ENCODE measurements around the gene FER.

FER gene

DNA sequence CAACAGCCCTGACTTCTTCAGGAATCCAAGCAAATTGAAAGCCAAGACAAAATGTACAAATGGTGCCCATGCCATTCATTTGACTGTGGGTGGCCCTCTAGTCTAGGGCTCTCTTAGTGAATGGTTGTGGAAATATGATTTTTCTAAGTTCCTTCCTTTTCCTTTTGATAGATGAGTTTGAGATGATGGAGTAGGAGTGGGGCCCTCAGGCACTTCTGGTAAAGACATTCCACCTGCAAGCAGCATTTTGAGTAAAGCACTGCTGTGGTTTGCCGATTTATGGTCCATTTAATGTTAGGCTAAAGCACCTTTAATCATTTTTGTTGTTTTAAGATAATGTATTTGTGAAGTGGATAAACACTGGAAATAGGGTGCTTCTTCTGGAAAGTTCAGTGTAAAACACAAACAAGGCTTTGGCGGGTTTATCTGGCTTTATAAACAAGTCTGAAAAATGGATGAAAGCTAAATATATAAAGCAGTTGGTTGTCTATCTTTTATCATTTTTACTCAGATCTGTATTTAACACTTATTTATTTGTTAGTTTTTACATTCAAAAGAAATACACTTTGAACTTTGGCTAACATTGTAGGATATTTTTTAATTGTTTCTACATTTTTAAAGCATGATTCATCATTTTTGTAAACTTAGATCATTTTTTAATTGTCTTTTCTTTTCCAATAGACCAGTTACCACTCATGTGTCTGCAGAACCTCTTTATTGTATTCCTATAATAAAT lies 448.6 kb downstream of the FER start:
- FAIRE-seq = no peak
- DNase-seq (ENCODE audit: extremely low spot score, insufficient read length, low read depth) = no peak

DNA sequence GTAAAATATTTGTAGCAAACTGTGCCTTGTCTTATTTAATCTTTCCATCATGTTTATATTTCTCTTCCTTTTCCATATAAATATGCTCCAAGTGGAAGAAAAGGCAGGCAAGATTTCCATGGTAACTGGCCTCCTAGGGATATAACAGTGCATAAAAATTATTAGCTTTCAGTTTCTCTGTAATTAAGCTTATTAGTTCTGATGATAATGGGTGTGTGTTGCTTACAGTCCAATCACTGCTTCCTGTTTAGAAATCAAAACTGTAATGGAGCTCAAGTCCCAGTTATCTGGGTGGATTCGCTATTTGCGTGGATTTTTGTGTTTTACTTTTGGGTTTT lies 449.1 kb downstream of the FER start:
- no peak for DNase-seq (ENCODE audit: extremely low spot score, insufficient read length, low read depth)
- FAIRE-seq = no peak

- DNase-seq (ENCODE audit: extremely low spot score, insufficient read length, low read depth) = no peak
- no peak for FAIRE-seq
These were observed 451.6 kb downstream of the FER start for GRCh38 chr5:109199289-109199688.

- FAIRE-seq = no peak
- no peak for DNase-seq (ENCODE audit: extremely low spot score, insufficient read length, low read depth)
These were observed 452.3 kb downstream of the FER start for GRCh38 chr5:109199799-109200620.

DNA sequence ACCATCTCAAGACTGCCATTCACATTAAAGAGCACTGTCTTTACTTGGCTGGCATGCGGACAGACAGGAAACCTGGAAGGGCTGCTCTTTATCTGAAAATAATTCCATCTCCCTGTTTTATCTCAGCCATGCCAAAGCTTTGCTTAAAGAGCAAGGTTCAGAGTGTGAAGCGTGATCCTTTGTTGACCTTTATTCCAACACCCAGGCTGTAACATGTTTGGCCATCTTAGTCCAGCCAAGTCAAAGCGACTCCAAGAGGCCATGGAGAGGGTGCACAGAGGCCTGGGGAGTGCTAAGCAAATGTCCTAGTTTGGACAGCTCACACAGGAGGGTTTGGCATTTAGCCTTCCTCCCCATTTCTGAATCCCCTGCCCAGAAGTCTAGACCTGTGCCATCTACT lies 467.3 kb downstream of the FER start:
- no peak for FAIRE-seq
- no peak for DNase-seq (ENCODE audit: extremely low spot score, insufficient read length, low read depth)

DNA sequence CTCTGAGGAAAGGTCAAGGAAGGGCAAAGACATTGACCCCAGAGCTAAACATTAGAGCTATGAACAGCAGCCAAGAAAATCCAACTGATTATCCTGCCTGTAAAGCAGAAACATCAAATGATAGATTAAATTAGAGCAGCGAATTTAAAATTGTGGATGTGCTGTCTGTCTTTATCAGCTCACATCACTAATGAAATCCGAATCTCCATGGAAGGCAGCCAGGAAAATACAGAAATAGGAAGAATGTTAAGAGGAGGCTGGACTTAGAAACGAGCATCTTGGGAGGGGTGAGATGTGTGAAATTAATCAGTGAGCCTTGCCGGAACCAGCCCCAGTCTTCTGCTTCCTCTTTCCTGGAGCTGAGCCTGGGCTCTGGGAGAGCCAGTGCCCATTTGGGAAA lies 471.1 kb downstream of the FER start:
- no peak for DNase-seq (ENCODE audit: extremely low spot score, insufficient read length, low read depth)
- FAIRE-seq = peak; percentile 5

DNA sequence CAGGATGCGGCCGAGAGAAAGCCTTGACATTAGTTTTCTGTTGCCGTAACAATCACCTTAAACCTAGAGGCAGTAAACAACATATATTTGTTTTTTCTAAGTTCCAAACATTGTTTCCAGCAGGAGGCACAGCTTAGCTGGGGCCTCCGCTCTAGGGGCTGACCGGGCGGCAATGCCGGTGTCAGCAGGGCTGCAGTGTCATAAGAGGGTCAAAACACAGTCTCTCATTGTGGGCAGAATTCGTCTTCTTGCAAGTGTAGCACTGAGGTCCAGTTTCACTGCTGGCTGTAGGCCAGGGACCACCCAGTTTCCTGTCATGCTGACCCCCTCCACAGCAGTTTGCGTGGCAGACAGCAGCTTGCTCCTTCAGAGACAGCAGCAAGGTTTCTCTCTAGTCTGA lies 475.8 kb downstream of the FER start:
- DNase-seq (ENCODE audit: extremely low spot score, insufficient read length, low read depth) (no peak), FAIRE-seq (no peak)

DNA sequence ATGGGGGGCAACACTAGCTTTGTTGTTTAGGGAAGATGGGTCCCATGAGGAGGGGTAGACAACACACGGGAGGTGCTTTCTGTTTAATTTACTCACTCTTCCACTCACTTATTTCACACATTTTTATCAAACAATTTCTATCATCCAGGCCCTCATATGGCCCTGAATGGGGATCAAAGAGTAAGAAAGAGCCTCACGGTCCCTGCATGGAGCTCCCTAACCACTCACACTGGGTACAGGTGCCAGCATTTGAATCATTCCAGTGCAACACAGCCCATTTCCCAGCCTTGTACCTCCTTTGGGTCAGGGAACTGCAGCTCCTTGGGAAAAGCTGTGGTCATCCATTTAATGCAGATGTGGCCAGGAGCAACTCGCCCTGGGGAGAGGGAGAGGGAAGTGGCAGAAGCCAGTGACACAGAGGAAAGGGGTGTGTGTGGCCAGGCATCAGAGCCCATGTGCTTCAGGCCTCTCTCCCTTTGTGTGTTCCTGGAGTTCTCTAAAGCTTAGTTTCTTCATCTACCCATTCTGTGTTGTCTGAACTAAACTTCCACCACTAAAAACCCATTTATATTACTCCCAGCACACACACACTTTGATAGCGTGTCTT lies 476.7 kb downstream of the FER start:
- no peak for DNase-seq (ENCODE audit: extremely low spot score, insufficient read length, low read depth)
- FAIRE-seq = no peak

- FAIRE-seq = no peak
- no peak for DNase-seq (ENCODE audit: extremely low spot score, insufficient read length, low read depth)
These were observed 478.3 kb downstream of the FER start for GRCh38 chr5:109225716-109226625.

DNA sequence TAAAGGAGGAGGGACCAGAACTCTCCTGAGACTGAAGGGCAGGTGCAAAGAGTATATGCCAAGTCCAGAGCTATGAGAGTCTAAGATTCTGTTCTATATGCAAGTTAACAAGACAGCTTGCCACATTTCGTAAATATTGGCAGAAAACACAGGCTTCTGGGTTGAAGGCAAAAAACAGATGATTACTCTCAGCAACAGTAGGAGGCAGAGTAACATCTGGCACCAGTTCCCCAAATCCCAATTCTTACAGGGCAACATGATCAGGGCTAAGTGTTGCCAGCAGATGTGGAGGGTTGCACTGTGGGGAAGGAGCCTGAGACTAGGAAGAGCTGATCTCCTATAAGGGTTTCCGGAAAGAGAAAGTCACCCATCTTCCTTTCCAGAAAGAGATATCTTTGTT lies 482.7 kb downstream of the FER start:
- FAIRE-seq = no peak

DNA sequence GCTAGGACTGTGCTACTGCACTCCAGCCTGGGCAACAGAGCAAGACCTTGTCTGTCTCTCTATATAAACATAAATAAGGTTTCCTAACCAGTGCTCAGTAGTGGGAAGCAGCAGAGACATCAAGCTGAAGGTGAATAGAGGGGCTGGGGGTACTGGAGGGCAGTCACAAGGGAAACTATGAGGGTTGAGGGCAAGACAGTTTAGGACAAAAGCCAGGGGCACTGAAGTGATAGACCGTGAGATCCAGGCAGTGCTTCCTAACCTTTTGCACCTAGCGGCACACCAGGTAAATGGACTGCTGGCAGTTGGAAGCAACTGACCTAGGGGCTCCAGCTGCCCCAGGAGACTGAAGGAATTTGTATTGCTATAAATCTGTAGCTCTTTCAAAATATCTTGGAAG lies 483.6 kb downstream of the FER start:
- DNase-seq (ENCODE audit: extremely low spot score, insufficient read length, low read depth) = no peak
- no peak for FAIRE-seq

More for the DNA sequence above, 482.7 kb downstream of the FER start:
- no peak for DNase-seq (ENCODE audit: extremely low spot score, insufficient read length, low read depth)

GRCh38 chr5:109234381-109234780 lies 486.7 kb downstream of the FER start:
- no peak for DNase-seq (ENCODE audit: extremely low spot score, insufficient read length, low read depth)
- no peak for FAIRE-seq

- FAIRE-seq (no peak), DNase-seq (ENCODE audit: extremely low spot score, insufficient read length, low read depth) (no peak)
These were observed 491.8 kb downstream of the FER start for GRCh38 chr5:109239456-109239855.

- DNase-seq (ENCODE audit: extremely low spot score, insufficient read length, low read depth) (no peak), FAIRE-seq (no peak)
These were observed 494.8 kb downstream of the FER start for GRCh38 chr5:109242518-109242917.

DNA sequence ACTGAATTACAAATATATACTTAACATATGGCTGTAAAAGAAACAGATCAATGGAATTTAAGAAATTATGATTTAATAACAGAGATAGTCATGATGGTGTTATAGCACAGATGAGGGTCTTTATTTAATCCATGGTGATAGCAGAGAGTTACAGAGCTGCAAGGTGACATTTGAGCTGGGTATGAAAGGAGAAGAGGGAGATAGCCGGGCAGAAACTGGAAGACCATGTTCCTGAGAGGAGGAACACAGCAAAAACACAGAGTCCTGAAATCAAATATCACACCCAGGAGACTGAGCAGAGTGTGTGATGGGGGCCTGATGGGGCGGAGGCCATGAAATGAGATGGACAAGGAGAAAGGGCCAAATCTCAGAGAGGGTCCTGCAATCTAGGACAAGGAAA lies 498.7 kb downstream of the FER start:
- no peak for DNase-seq (ENCODE audit: extremely low spot score, insufficient read length, low read depth)
- FAIRE-seq = no peak

Data from GM18507 (cell line).